WERI-Rb-1 (cell line): Measurements from ENCODE around the gene CHIT1.

ENCODE experiments used
- DNase-seq: peaks from one replicate; pipeline ENCODE4 v3.0.0-alpha.2; 2020
- H3K27ac ChIP-seq: fragments of 250-450 bp; sonication (Bioruptor Pico); 2 replicates; pipeline ENCODE4 v1.5.1; 2020; ENCODE audit warnings: mild to moderate bottlenecking, moderate library complexity
- H3K27me3 ChIP-seq: fragments of 250-450 bp; sonication (Bioruptor Pico); 2 replicates; pipeline ENCODE4 v1.5.1; 2021; ENCODE audit warnings: mild to moderate bottlenecking, low read depth, moderate library complexity; ENCODE audit not compliant: insufficient read depth, severe bottlenecking
- H3K36me3 ChIP-seq: fragments of 250-450 bp; sonication (Bioruptor Pico); 2 replicates; pipeline ENCODE4 v1.5.1; 2020; ENCODE audit warnings: mild to moderate bottlenecking, moderate library complexity
- H3K4me3 ChIP-seq: 2 replicates; pipeline ENCODE4 v1.5.1; 2011; ENCODE audit warnings: low read depth, mild to moderate bottlenecking, control low read depth, low read length
- H3K9me3 ChIP-seq: fragments of 250-450 bp; sonication (Bioruptor Pico); 2 replicates; pipeline ENCODE4 v1.5.1; 2021; ENCODE audit warnings: mild to moderate bottlenecking, moderate library complexity; ENCODE audit not compliant: severe bottlenecking
- CTCF ChIP-seq: IDR thresholded peaks from 2 replicates; pipeline ENCODE4 v1.5.1; 2011; ENCODE audit warnings: low read depth, mild to moderate bottlenecking, control low read depth, inconsistent platforms, low read length

Gene CHIT1

GRCh38 chr1:203169770-203170520, 59.5 kb downstream of the CHIT1 start:
- Histone ChIP-seq H3K4me3 (no peak overlapping the region), H3K27me3 (no peaks in the 10 kb centered on the region), H3K27ac (no peak overlapping the region), H3K9me3 (no peaks in the 10 kb centered on the region), H3K36me3 (peaks cover 25% of the 10 kb centered on the region)
- TF ChIP-seq CTCF, result no peak
- DNase-seq, result no peak

DNA sequence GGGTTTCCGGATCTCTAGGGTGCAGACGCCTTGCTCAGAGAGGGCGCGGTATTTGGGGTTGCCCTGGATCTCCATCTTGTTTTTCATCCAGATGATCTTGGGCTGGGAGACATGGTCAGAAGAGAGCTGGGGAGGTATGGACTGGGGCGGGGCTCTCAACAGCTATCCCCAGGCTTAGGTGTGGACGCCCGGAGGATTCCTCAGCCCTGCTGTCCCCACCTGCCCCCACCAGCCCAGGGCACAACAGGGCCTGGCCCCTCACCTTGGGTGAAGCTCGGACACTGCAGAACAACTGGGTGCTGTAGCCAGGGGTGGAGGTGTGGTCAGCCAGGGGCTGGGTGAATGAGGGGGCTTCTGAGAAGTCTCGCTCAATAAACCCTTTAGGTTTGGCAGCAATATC, 60.5 kb downstream of the CHIT1 start:
- no peaks in the 10 kb centered on the region for H3K27me3 ChIP-seq
- no peak for DNase-seq
- H3K9me3 ChIP-seq, result no peaks in the 10 kb centered on the region
- no peak overlapping the region for H3K4me3 ChIP-seq
- H3K27ac ChIP-seq, result no peak overlapping the region
- H3K36me3 ChIP-seq, result peaks cover 25% of the 10 kb centered on the region
- TF ChIP-seq CTCF, result no peak

- no peak for DNase-seq
- H3K27me3 ChIP-seq, result no peaks in the 10 kb centered on the region
- H3K4me3 ChIP-seq, result no peak overlapping the region
- TF ChIP-seq CTCF, result no peak
- peaks cover 25% of the 10 kb centered on the region for H3K36me3 ChIP-seq
- no peak overlapping the region for H3K27ac ChIP-seq
- no peaks in the 10 kb centered on the region for H3K9me3 ChIP-seq
Observed at GRCh38 chr1:203168256-203168786, 61.2 kb downstream of the CHIT1 start.

DNA sequence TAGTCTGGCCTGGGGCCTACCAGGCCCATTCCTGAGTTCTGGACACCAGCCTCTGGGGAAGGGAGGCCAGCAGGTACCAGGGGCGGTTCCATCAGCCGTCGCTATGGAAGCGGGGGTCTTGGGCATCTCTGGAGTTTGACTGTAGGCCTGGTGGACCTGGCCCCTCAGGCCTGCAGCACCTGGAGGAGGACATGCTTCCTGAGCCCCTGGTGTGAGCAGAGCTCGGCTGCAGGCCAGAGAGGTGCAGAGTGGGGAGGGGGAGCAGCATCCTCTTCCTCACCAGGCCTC, 61.6 kb downstream of the CHIT1 start:
- Histone ChIP-seq H3K27ac (no peak overlapping the region), H3K9me3 (no peaks in the 10 kb centered on the region), H3K4me3 (no peak overlapping the region), H3K36me3 (peaks cover 25% of the 10 kb centered on the region), H3K27me3 (no peaks in the 10 kb centered on the region)
- TF ChIP-seq CTCF, result no peak
- no peak for DNase-seq

DNA sequence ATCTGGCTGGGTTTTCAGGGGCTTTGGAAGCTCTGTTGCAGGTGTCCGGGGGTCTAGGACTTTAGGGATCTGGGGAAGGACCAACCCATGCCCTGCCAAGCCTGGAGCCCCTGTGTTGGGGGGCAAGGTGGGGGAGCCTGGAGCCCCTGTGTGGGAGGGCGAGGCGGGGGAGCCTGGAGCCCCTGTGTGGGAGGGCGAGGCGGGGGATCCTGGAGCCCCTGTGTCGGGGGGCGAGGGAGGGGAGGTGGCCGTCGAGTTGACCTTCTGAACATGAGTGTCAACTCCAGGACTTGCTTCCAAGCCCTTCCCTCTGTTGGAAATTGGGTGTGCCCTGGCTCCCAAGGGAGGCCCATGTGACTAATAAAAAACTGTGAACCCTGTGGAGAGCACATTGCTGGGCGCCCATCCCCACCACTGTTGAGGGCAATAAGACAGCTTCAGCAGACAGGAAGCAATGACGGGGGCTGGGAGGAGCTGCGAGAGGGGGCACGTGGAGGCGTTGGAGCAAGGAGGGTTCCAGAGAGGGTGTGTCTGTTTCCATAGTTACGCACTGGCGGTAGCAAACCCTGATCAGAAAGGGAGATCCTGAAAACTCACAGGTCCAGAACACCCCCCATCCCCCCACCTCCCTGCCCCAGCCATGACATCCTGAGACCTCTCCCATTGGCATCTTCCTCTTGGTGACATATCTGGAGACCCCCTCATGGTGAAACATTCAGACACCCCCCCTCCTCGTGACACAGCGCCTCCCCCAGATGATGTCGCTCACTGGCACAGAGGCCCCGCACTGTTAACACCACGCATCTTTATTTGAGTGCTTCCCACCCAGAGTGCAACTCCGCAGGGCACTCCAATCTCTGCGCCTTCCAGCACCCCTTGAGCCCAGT, 62.2 kb downstream of the CHIT1 start:
- Histone ChIP-seq H3K27me3 (no peaks in the 10 kb centered on the region), H3K36me3 (peaks cover 25% of the 10 kb centered on the region), H3K27ac (peak overlapping the region; percentile 42), H3K9me3 (no peaks in the 10 kb centered on the region), H3K4me3 (no peak overlapping the region)
- DNase-seq, result no peak
- no peak for TF ChIP-seq CTCF
